ENCODE data around the gene PMAIP1. TPM values are rescaled to one million over a fixed set of nuclear protein-coding genes. Genes with fewer than 3 reads are reported as not detected.

The PMAIP1 gene
- total RNA-seq, 4 donors from 2014 or later, result 1.1 to 2.3 (median 1.6) TPM

- peaks cover 0 to 4% of the 10 kb centered on the region in 2 donors for H3K4me1 ChIP-seq
- H3K4me3 ChIP-seq (replicated peaks in 1 of 3), result no peak overlapping the region
- no peaks in the 10 kb centered on the region for H3K27me3 ChIP-seq
- no peak for DNase-seq
- no peaks in the 10 kb centered on the region for H3K9me3 ChIP-seq
- intact Hi-C loops (cut with DNase I), result no loop called here
- H3K27ac ChIP-seq, result no peak overlapping the region
- H3K36me3 ChIP-seq, result no peaks in the 10 kb centered on the region
- TF ChIP-seq POLR2A (IDR thresholded peaks at IDR 0.05) (no peak), CTCF (IDR thresholded peaks at IDR 0.05) (no peak)
Observed at GRCh38 chr18:59939127-59939526, 39.3 kb downstream of the PMAIP1 start.

DNA sequence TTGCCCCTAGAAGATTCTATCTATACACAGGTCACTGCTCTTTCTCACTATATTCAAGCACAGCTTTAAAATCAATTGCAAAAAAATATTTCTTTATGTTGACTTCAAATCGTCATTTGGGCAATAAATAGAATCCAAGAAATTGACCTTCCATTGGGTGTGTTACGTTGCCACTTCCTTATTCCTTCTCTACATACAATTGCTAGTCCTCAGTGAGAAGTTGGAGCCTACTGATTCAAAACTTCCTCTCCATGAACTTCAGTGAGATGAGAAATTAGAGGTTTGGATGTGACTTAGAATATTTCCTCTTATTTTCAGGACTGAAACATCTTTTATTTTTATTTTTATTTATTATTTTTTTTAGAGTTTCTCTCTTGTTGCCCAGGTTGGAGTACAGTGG lies 40.3 kb downstream of the PMAIP1 start:
- intact Hi-C loops (cut with DNase I), result no loop called here
- Histone ChIP-seq H3K36me3 (no peaks in the 10 kb centered on the region), H3K9me3 (no peaks in the 10 kb centered on the region), H3K4me3 (replicated peaks in 1 of 3) (no peak overlapping the region), H3K27ac (no peak overlapping the region), H3K4me1 (peaks cover 0 to 4% of the 10 kb centered on the region in 2 donors), H3K27me3 (no peaks in the 10 kb centered on the region)
- TF ChIP-seq POLR2A (IDR thresholded peaks at IDR 0.05) (no peak), CTCF (IDR thresholded peaks at IDR 0.05) (no peak)
- 45 to 85% methylated on average over 2 of the region's 2 CpGs for WGBS, 2 donors
- no peak for DNase-seq

- WGBS, 2 donors, result 66 to 84% methylated on average over 4 of the region's 4 CpGs
- no peak overlapping the region for H3K27ac ChIP-seq
- H3K4me3 ChIP-seq (replicated peaks in 1 of 3), result no peak overlapping the region
- no peaks in the 10 kb centered on the region for H3K27me3 ChIP-seq
- intact Hi-C loops (cut with DNase I), result no loop called here
- no peak for DNase-seq
- no peak for TF ChIP-seq CTCF (IDR thresholded peaks at IDR 0.05)
- TF ChIP-seq POLR2A (IDR thresholded peaks at IDR 0.05), result no peak
- H3K4me1 ChIP-seq, result no peaks in the 10 kb centered on the region
- H3K36me3 ChIP-seq, result no peaks in the 10 kb centered on the region
- no peaks in the 10 kb centered on the region for H3K9me3 ChIP-seq
Observed at GRCh38 chr18:59941331-59941730, 41.5 kb downstream of the PMAIP1 start.

GRCh38 chr18:59942601-59943000 lies 42.8 kb downstream of the PMAIP1 start:
- no peaks in the 10 kb centered on the region for H3K27me3 ChIP-seq
- WGBS, 2 donors, result 83 to 90% methylated on average over 4 of the region's 4 CpGs
- H3K9me3 ChIP-seq, result no peaks in the 10 kb centered on the region
- no peaks in the 10 kb centered on the region for H3K36me3 ChIP-seq
- intact Hi-C loops (cut with DNase I), result no loop called here
- no peak overlapping the region for H3K27ac ChIP-seq
- TF ChIP-seq POLR2A (IDR thresholded peaks at IDR 0.05) (no peak), CTCF (IDR thresholded peaks at IDR 0.05) (no peak)
- H3K4me1 ChIP-seq, result no peaks in the 10 kb centered on the region
- DNase-seq, result no peak
- no peak overlapping the region for H3K4me3 ChIP-seq (replicated peaks in 1 of 3)

DNA sequence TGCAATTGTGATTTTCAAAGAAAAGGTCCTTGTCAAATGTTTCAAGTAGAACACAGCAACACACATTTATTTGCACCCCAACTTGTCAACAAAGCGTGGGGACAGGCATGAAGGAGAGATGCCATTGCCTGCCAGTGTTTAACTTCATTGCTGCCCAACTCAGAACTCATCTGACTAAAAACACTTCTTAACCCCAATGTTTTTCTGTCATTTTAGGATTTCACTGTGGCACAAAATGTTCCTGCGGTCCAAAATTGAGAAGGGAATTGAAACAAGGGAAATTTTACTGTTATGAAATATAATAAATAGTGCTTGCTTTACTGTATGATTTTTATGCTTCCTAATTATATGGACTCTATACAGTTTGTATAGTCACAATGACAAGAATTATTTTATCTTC lies 45.7 kb downstream of the PMAIP1 start:
- Histone ChIP-seq H3K4me3 (replicated peaks in 1 of 3) (no peak overlapping the region), H3K9me3 (no peaks in the 10 kb centered on the region), H3K27ac (no peak overlapping the region), H3K36me3 (no peaks in the 10 kb centered on the region), H3K4me1 (no peaks in the 10 kb centered on the region), H3K27me3 (no peaks in the 10 kb centered on the region)
- TF ChIP-seq POLR2A (IDR thresholded peaks at IDR 0.05) (no peak), CTCF (IDR thresholded peaks at IDR 0.05) (no peak)
- intact Hi-C loops (cut with DNase I), result no loop called here
- 90 to 96% methylated on average over 2 of the region's 2 CpGs for WGBS, 2 donors
- no peak for DNase-seq

All from thyroid gland (tissue), 4 donors.